Erythroblast (primary cell): ENCODE data around the gene ACACB.

ENCODE experiments used
- GATA1 ChIP-seq: IDR thresholded peaks from 2 replicates; pipeline ENCODE4 v1.6.1; 2011; ENCODE audit warnings: low read depth, mild to moderate bottlenecking, control low read depth, low read length, moderate library complexity
- POLR2A ChIP-seq: IDR thresholded peaks from 2 replicates; pipeline ENCODE4 v1.6.1; 2011; ENCODE audit warnings: mild to moderate bottlenecking, low read length

DNA sequence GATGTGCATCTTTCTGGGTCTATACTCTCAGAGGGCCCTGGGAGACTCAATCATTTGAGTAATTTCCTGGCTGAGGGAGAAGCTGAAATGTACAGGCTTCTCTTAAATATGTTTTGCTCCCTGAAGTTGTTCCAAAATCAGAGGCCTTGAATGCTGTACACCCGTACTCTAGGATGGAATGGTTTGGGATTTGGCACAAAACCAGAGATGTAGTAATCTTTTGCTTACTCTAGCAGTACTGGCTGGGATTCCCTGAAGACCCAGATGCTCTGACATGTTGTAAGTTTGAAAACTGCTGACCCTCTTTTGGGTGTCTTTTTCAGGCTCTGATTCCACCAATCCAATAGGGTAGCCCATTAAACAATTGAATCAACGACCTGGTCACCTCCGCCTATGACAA lies 10.4 kb downstream of the ACACB start:
- TF ChIP-seq POLR2A (no peak), GATA1 (no peak)
